CD14-positive monocyte (primary cell): Measurements from ENCODE around the gene FBN2. TPM values are rescaled to one million over a fixed set of nuclear protein-coding genes. Genes with fewer than 3 reads are reported as not detected.

Experiments
- DNase-seq, 3 donors: peaks; one replicate each; pipeline ENCODE4 v3.0.0-alpha.2; 2011 to 2022
- H2AFZ ChIP-seq: 2 replicates; pipeline ENCODE4 v1.6.0; 2012; ENCODE audit warnings: mild to moderate bottlenecking, low read depth, low read length, inconsistent platforms; ENCODE audit not compliant: insufficient read depth, poor library complexity, severe bottlenecking
- H3K27ac ChIP-seq, 2 donors: 1 replicate in 1 of 2; 2 replicates in 1 of 2; pipeline ENCODE4 v1.5.1; 2012 to 2013; ENCODE audit warnings: low read length in 2 of 2, control low read depth in 1 of 2, inconsistent platforms in 1 of 2, low read depth in 1 of 2, mild to moderate bottlenecking in 1 of 2
- H3K27me3 ChIP-seq, 2 donors: one replicate each; pipeline versions ENCODE4 v1.6.0 to v1.6.1; 2011 to 2013; ENCODE audit warnings: low read length in 2 of 2; ENCODE audit not compliant: control insufficient read depth in 2 of 2, insufficient read depth in 2 of 2
- H3K36me3 ChIP-seq, 2 donors: replicated peaks in 1 of 2; 1 replicate in 1 of 2; 2 replicates in 1 of 2; pipeline versions ENCODE4 v1.5.1 to v1.6.1; 2012 to 2013; ENCODE audit warnings: low read length in 2 of 2, control low read depth in 1 of 2, inconsistent platforms in 1 of 2, mild to moderate bottlenecking in 1 of 2; ENCODE audit not compliant: insufficient read depth in 2 of 2, control insufficient read depth in 1 of 2
- H3K4me1 ChIP-seq, 2 donors: 1 replicate in 1 of 2; 2 replicates in 1 of 2; pipeline versions ENCODE4 v1.5.1 to v1.6.1; 2012 to 2013; ENCODE audit warnings: low read length in 2 of 2, control low read depth in 1 of 2, inconsistent platforms in 1 of 2, mild to moderate bottlenecking in 1 of 2, moderate library complexity in 1 of 2; ENCODE audit not compliant: insufficient read depth in 2 of 2, control insufficient read depth in 1 of 2
- H3K4me2 ChIP-seq: replicated peaks from 2 replicates; pipeline ENCODE3; 2012; ENCODE audit warnings: low read length, moderate library complexity, mild to moderate bottlenecking; ENCODE audit not compliant: poor library complexity, severe bottlenecking; ENCODE audit errors: extremely low read depth
- H3K4me3 ChIP-seq, 3 experiments: fragments of 200-600 bp in 1 of 3; sonication (generic) in 1 of 3; replicated peaks in 1 of 3; 1 replicate in 2 of 3; 2 replicates in 1 of 3; pipeline ENCODE4 v1.5.1; 2011 to 2013; ENCODE audit warnings: low read length in 3 of 3, mild to moderate bottlenecking in 3 of 3, control low read depth in 2 of 3, low read depth in 2 of 3, inconsistent platforms in 1 of 3, moderate library complexity in 1 of 3
- H3K79me2 ChIP-seq: 2 replicates; pipeline ENCODE4 v1.6.0; 2012; ENCODE audit warnings: mild to moderate bottlenecking, control low read depth, inconsistent platforms, low read length, moderate library complexity; ENCODE audit not compliant: insufficient read depth
- H3K9ac ChIP-seq: 2 replicates; pipeline ENCODE4 v1.6.0; 2017; ENCODE audit warnings: low read length, mild to moderate bottlenecking; ENCODE audit not compliant: insufficient read depth, poor library complexity, severe bottlenecking
- H3K9me3 ChIP-seq, 2 donors: replicated peaks in 1 of 2; 1 replicate in 1 of 2; 2 replicates in 1 of 2; pipeline versions ENCODE4 v1.5.1 to v1.6.1; 2012 to 2013; ENCODE audit warnings: low read length in 2 of 2, control low read depth in 1 of 2; ENCODE audit not compliant: control insufficient read depth in 1 of 2, insufficient read depth in 1 of 2
- H4K20me1 ChIP-seq: 2 replicates; pipeline ENCODE4 v1.6.0; 2012; ENCODE audit warnings: mild to moderate bottlenecking, low read length, control low read depth, moderate library complexity; ENCODE audit not compliant: insufficient read depth
- H3K27ac Mint-ChIP-seq, 7 donors: one replicate each; pipeline ENCODE4 v1.8.0; 2020; ENCODE audit warnings: mild to moderate bottlenecking in 7 of 7, mixed read lengths in 7 of 7, moderate library complexity in 6 of 7, inconsistent platforms in 2 of 7
- H3K27me3 Mint-ChIP-seq, 3 donors: one replicate each; pipeline ENCODE4 v1.8.0; 2021 to 2022; ENCODE audit warnings: low read depth in 3 of 3, mild to moderate bottlenecking in 3 of 3, mixed read lengths in 3 of 3, moderate library complexity in 3 of 3, inconsistent platforms in 1 of 3
- H3K36me3 Mint-ChIP-seq, 2 donors: one replicate each; pipeline ENCODE4 v1.8.0; 2020; ENCODE audit warnings: mixed read lengths in 2 of 2, inconsistent platforms in 1 of 2, mild to moderate bottlenecking in 1 of 2
- H3K4me1 Mint-ChIP-seq: one replicate; pipeline ENCODE4 v1.8.0; 2020; ENCODE audit warnings: mild to moderate bottlenecking, mixed read lengths
- H3K4me3 Mint-ChIP-seq, 2 donors: one replicate each; pipeline ENCODE4 v1.8.0; 2020; ENCODE audit warnings: mild to moderate bottlenecking in 2 of 2, mixed read lengths in 2 of 2, moderate library complexity in 1 of 2
- H3K9me3 Mint-ChIP-seq, 7 donors: one replicate each; pipeline ENCODE4 v1.8.0; 2020 to 2022; ENCODE audit warnings: mixed read lengths in 7 of 7, mild to moderate bottlenecking in 6 of 7, moderate library complexity in 6 of 7, inconsistent platforms in 2 of 7
- WGBS: methylation state at CpG from one replicate; pipeline ENCODE4 v1.1.5; 2013; ENCODE audit warnings: missing lambda C conversion rate; ENCODE audit not compliant: insufficient coverage; 5-methylcytosine and 5-hydroxymethylcytosine counted together
- intact Hi-C, 2 donors: fragments of 100-400 bp; cut with micrococcal nuclease; formaldehyde crosslinking; loops; one replicate each; pipeline versions ENCODE4 v1.15.0 to v1.15.1; 2023
- polyA plus RNA-seq, 3 donors: library from polyadenylated mRNA; depleted of rRNA in 1 of 3; unstranded in 2 of 3; stranded (reverse) in 1 of 3; fragments of 300-500 nt in 2 of 3; fragments of >200 nt in 1 of 3; fragmentation: Illumina TruSeq in 2 of 3; gene quantifications; 1 replicate in 2 of 3; 2 replicates in 1 of 3; pipeline ENCODE4 v1.2.3, GENCODE V29; 2012 to 2021
- TF ChIP-seq, protein P1 (sequence below): fragments of 200-600 bp; IDR thresholded peaks from one replicate; pipeline ENCODE4 v1.8.0; 2022; ENCODE audit warnings: antibody characterized with exemption, mild to moderate bottlenecking

FBN2 gene
- polyA plus RNA-seq, 3 donors, result 0.85 to 19.3 (median 4.2) TPM

DNA sequence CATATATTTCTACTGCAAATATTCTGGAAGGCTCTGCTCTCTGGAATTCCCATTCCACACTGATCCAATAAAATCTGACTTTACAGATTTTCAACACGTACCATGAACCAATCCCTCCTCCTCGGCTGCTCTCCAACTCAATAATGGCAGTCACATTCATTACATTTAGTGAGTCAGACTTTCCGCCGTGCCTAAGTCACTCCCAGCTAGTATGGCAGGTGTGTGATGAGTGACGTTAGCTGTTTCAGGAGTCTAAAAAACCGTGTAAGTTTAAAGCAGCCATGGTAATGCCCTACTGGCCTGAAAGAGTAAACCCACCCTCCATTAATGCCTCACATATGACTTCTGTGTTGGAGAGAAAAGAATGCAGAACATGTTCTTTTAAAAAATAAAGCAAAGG is 3.3 kb downstream of the FBN2 start:
- DNase-seq, result no peak
- Histone ChIP-seq H3K4me1 (peaks cover 18 to 37% of the 10 kb centered on the region in 2 donors), H3K4me3 (no peak overlapping the region), H4K20me1 (peaks cover 45% of the 10 kb centered on the region), H3K9ac (no peak overlapping the region), H3K36me3 (peaks cover 5 to 27% of the 10 kb centered on the region in 2 donors), H2AFZ (no peak overlapping the region), H3K27ac (no peak overlapping the region), H3K9me3 (no peaks in the 10 kb centered on the region), H3K27me3 (peaks cover 0 to 5% of the 10 kb centered on the region in 2 donors), H3K4me2 (no peak overlapping the region), H3K79me2 (peaks cover 40% of the 10 kb centered on the region)
- Mint-ChIP-seq H3K27me3 (peaks cover 12 to 36% (median 16%) of the 10 kb centered on the region in 3 donors), H3K27ac (no peak overlapping the region), H3K4me3 (no peak overlapping the region), H3K4me1 (peaks cover 29% of the 10 kb centered on the region), H3K9me3 (peaks cover 0 to 9% (median 0%) of the 10 kb centered on the region in 7 donors), H3K36me3 (peaks cover 19 to 29% of the 10 kb centered on the region in 2 donors)
- TF ChIP-seq, protein P1, sequence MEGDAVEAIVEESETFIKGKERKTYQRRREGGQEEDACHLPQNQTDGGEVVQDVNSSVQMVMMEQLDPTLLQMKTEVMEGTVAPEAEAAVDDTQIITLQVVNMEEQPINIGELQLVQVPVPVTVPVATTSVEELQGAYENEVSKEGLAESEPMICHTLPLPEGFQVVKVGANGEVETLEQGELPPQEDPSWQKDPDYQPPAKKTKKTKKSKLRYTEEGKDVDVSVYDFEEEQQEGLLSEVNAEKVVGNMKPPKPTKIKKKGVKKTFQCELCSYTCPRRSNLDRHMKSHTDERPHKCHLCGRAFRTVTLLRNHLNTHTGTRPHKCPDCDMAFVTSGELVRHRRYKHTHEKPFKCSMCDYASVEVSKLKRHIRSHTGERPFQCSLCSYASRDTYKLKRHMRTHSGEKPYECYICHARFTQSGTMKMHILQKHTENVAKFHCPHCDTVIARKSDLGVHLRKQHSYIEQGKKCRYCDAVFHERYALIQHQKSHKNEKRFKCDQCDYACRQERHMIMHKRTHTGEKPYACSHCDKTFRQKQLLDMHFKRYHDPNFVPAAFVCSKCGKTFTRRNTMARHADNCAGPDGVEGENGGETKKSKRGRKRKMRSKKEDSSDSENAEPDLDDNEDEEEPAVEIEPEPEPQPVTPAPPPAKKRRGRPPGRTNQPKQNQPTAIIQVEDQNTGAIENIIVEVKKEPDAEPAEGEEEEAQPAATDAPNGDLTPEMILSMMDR, result no peak
- intact Hi-C loops, result no loop called here
- no CpG with 5 or more reads among the region's 6 CpGs for WGBS

DNA sequence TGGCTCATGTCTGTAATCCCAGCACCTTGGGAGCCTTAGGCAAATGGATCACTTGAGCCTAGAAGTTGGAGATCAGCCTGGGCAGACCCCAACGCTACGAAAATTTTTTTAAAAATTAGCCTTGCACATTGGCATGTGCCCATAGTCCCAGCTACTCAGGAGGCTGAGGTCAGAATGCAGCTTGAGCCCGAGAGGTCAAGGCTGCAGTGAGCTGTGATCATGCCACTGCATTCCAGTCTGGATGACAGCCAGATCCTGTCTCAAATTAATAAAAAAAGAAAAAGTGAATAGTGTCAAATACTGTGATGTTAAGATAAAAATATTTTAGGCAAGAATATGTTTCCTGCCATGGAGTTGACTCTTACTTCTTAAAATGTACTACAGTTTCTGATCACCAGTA is 5.3 kb downstream of the FBN2 start:
- DNase-seq, result no peak
- no peak overlapping the region for H3K27ac ChIP-seq
- no peak overlapping the region for H3K4me3 ChIP-seq
- Mint-ChIP-seq H3K9me3 (peaks cover 0 to 4% (median 0%) of the 10 kb centered on the region in 7 donors), H3K27ac (peak overlapping the region in 1 of 7 donors; percentile 30), H3K4me1 (peaks cover 36% of the 10 kb centered on the region), H3K36me3 (peaks cover 36 to 46% of the 10 kb centered on the region in 2 donors), H3K4me3 (no peak overlapping the region), H3K27me3 (peaks cover 8 to 21% (median 16%) of the 10 kb centered on the region in 3 donors)
- H3K9me3 ChIP-seq, result no peaks in the 10 kb centered on the region
- peaks cover 40% of the 10 kb centered on the region for H3K79me2 ChIP-seq
- peaks cover 9 to 38% of the 10 kb centered on the region in 2 donors for H3K36me3 ChIP-seq
- peaks cover 21 to 38% of the 10 kb centered on the region in 2 donors for H3K4me1 ChIP-seq
- peaks cover 49% of the 10 kb centered on the region for H4K20me1 ChIP-seq
- intact Hi-C loops, result no loop called here
- WGBS, result 100% methylated on average over 3 of the region's 3 CpGs
- H3K27me3 ChIP-seq, result peaks cover 0 to 5% of the 10 kb centered on the region in 2 donors
- H3K4me2 ChIP-seq, result no peak overlapping the region
- no peak overlapping the region for H2AFZ ChIP-seq
- no peak overlapping the region for H3K9ac ChIP-seq
- TF ChIP-seq, protein P1, result no peak
